ENCODE results near the gene UBA1.

DNA sequence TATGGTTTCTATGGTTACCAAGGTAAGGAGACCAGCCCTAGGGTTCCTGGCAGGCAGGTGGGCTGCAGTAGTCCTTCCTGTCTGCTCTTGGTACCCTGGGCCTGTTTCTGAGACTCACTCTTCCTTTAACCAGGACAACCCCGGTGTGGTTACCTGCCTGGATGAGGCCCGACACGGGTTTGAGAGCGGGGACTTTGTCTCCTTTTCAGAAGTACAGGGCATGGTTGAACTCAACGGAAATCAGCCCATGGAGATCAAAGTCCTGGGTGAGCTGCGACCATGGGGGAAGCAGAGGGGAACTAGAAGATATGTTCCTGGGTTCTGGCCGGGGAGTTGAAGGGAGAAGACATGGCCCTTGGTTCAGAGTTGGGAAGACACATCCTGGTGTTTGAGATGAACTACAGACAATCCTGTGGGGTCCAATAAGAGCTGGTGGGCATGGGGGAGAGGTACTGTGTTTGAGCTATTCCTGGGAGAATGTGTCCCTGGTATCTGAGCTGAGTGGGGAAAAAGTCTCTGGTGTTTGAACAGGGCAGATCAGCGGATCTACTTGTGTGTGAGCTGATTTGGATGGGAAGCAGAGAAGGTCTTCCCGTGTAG is 7.8 kb downstream of the UBA1 start:
- TF ChIP-seq, protein P1, sequence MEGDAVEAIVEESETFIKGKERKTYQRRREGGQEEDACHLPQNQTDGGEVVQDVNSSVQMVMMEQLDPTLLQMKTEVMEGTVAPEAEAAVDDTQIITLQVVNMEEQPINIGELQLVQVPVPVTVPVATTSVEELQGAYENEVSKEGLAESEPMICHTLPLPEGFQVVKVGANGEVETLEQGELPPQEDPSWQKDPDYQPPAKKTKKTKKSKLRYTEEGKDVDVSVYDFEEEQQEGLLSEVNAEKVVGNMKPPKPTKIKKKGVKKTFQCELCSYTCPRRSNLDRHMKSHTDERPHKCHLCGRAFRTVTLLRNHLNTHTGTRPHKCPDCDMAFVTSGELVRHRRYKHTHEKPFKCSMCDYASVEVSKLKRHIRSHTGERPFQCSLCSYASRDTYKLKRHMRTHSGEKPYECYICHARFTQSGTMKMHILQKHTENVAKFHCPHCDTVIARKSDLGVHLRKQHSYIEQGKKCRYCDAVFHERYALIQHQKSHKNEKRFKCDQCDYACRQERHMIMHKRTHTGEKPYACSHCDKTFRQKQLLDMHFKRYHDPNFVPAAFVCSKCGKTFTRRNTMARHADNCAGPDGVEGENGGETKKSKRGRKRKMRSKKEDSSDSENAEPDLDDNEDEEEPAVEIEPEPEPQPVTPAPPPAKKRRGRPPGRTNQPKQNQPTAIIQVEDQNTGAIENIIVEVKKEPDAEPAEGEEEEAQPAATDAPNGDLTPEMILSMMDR (IDR thresholded peaks at IDR 0.05), result no peak
- TF ChIP-seq POLR2A (IDR thresholded peaks at IDR 0.05), result no peak

All from adrenal gland (tissue), 5 donors.